ENCODE results near the gene NXPH1. TPM values are rescaled to one million over a fixed set of nuclear protein-coding genes. Genes with fewer than 3 reads are reported as not detected.

The NXPH1 gene
- total and polyA plus RNA-seq, 2 experiments from 2014 or later, result 0.45 to 3.0 TPM

DNA sequence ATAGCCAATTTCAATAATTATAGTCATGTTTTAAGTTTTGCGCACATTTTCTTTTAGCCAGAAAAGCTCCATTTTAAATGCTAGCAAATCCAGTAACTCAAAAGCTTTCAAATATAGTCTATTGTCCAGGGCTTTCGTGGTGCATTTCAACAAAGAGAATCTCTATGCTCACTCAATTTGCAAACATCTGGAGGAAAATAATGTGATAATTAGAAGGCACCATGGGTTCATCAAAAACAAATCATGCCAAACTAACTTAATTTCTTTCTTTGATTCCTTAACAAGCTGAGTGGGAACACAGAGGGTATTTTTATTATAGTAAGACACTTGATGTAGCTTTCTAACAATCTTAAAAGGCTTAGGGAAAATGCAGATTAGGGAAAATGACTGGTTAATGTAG is 179.8 kb downstream of the NXPH1 start:
- no peak for ATAC-seq
- TF ChIP-seq STAT1 (IDR thresholded peaks at IDR 0.05; ENCODE audit: unreplicated experiment) (no peak), EZH2 (IDR thresholded peaks at IDR 0.05; ENCODE audit: low read depth, unreplicated experiment) (no peak), POLR2AphosphoS5 (IDR thresholded peaks at IDR 0.05; ENCODE audit: low read depth) (no peak), CREB1 (CRISPR knock-in tag; IDR thresholded peaks at IDR 0.05; ENCODE audit: low read depth) (no peak), ETS1 (IDR thresholded peaks at IDR 0.05) (no peak), ZNF462 (CRISPR knock-in tag; IDR thresholded peaks at IDR 0.05) (no peak), NANOG (IDR thresholded peaks at IDR 0.05; ENCODE audit: borderline replicate concordance) (no peak), ZNF331 (CRISPR knock-in tag; IDR thresholded peaks at IDR 0.05; ENCODE audit: low read depth) (no peak), ZNF114 (CRISPR knock-in tag; IDR thresholded peaks at IDR 0.05) (no peak), EZH2phosphoT487 (IDR thresholded peaks at IDR 0.05; ENCODE audit: unreplicated experiment) (no peak), JUNB (IDR thresholded peaks at IDR 0.05; ENCODE audit: unreplicated experiment) (no peak)
- TF ChIP-seq, protein P1, sequence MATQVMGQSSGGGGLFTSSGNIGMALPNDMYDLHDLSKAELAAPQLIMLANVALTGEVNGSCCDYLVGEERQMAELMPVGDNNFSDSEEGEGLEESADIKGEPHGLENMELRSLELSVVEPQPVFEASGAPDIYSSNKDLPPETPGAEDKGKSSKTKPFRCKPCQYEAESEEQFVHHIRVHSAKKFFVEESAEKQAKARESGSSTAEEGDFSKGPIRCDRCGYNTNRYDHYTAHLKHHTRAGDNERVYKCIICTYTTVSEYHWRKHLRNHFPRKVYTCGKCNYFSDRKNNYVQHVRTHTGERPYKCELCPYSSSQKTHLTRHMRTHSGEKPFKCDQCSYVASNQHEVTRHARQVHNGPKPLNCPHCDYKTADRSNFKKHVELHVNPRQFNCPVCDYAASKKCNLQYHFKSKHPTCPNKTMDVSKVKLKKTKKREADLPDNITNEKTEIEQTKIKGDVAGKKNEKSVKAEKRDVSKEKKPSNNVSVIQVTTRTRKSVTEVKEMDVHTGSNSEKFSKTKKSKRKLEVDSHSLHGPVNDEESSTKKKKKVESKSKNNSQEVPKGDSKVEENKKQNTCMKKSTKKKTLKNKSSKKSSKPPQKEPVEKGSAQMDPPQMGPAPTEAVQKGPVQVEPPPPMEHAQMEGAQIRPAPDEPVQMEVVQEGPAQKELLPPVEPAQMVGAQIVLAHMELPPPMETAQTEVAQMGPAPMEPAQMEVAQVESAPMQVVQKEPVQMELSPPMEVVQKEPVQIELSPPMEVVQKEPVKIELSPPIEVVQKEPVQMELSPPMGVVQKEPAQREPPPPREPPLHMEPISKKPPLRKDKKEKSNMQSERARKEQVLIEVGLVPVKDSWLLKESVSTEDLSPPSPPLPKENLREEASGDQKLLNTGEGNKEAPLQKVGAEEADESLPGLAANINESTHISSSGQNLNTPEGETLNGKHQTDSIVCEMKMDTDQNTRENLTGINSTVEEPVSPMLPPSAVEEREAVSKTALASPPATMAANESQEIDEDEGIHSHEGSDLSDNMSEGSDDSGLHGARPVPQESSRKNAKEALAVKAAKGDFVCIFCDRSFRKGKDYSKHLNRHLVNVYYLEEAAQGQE (IDR thresholded peaks at IDR 0.05; ENCODE audit: unreplicated experiment), result no peak
- TF ChIP-seq, protein P2, sequence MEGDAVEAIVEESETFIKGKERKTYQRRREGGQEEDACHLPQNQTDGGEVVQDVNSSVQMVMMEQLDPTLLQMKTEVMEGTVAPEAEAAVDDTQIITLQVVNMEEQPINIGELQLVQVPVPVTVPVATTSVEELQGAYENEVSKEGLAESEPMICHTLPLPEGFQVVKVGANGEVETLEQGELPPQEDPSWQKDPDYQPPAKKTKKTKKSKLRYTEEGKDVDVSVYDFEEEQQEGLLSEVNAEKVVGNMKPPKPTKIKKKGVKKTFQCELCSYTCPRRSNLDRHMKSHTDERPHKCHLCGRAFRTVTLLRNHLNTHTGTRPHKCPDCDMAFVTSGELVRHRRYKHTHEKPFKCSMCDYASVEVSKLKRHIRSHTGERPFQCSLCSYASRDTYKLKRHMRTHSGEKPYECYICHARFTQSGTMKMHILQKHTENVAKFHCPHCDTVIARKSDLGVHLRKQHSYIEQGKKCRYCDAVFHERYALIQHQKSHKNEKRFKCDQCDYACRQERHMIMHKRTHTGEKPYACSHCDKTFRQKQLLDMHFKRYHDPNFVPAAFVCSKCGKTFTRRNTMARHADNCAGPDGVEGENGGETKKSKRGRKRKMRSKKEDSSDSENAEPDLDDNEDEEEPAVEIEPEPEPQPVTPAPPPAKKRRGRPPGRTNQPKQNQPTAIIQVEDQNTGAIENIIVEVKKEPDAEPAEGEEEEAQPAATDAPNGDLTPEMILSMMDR (conservative IDR thresholded peaks at IDR 0.05; ENCODE audit: low read depth in 2 of 2), result no peak

More for the DNA sequence above, 179.8 kb downstream of the NXPH1 start:
- Mint-ChIP-seq H3K4me1 (peaks cover 7% of the 10 kb centered on the region; the same call in 2 of the 3 replicates), H3K27ac (no peak overlapping the region), H3K27me3 (ENCODE audit: insufficient read depth, low read depth, poor library complexity) (peaks cover 2% of the 10 kb centered on the region), H3K36me3 (ENCODE audit: low read depth) (no peaks in the 10 kb centered on the region), H3K9me3 (no peaks in the 10 kb centered on the region; the same call in 2 of the 3 replicates), H3K4me3 (no peak overlapping the region)
- no peaks in the 10 kb centered on the region for H3K36me3 ChIP-seq (ENCODE audit: insufficient read depth)
- no peaks in the 10 kb centered on the region for H3F3A ChIP-seq (replicated peaks; ENCODE audit: low read depth)
- no peak overlapping the region for H3K4me3 ChIP-seq
- no peaks in the 10 kb centered on the region for H4K20me1 ChIP-seq (replicated peaks; ENCODE audit: insufficient read depth)
- H3K4me2 ChIP-seq, result no peak overlapping the region
- peaks cover 24% of the 10 kb centered on the region for H3K4me1 ChIP-seq (ENCODE audit: insufficient read depth)
- no peak overlapping the region for H2AFZ ChIP-seq
- no peaks in the 10 kb centered on the region for H3K79me2 ChIP-seq (replicated peaks; ENCODE audit: insufficient read depth)
- no peak overlapping the region for H3K27ac ChIP-seq (ENCODE audit: low read depth)
- H3K9me2 ChIP-seq (ENCODE audit: insufficient read depth), result no peaks in the 10 kb centered on the region
- no peak for DNase-seq (ENCODE audit: low spot score)
- no peaks in the 10 kb centered on the region for H3K27me3 ChIP-seq (ENCODE audit: insufficient read depth)
